B cell (primary cell): ENCODE data around the gene PRR14L. TPM values are rescaled to one million over a fixed set of nuclear protein-coding genes. Genes with fewer than 3 reads are reported as not detected.
"Not testable (repeated sequence)": the region's sequence is repeated elsewhere in the genome, so short reads cannot be mapped to it uniquely, and the experiment has no call there.

Source experiments
- ATAC-seq: fragments of 200-7000 bp; cut with Tn5 transposase; one replicate; pipeline ENCODE4 v1.10.0; 2021; ENCODE audit warnings: low read depth, mild to moderate bottlenecking, moderate number of reproducible peaks, moderate library complexity
- CTCF ChIA-PET: fragments of 350-600 bp; sonication (Branson Sonifier 250); formaldehyde crosslinking; loops from one replicate; lab custom pipeline; 2021; ENCODE audit warnings: antibody characterized with exemption, inconsistent platforms; lab: Charles Lee
- POLR2A ChIA-PET: fragments of 350-600 bp; sonication (Branson Sonifier 250); formaldehyde crosslinking; loops from one replicate; lab custom pipeline; 2021; ENCODE audit warnings: antibody characterized with exemption; lab: Charles Lee
- DNase-seq: peaks from one replicate; pipeline ENCODE4 v3.0.0; 2013
- H2AFZ ChIP-seq: 2 replicates; pipeline ENCODE4 v1.6.1; 2012; ENCODE audit warnings: mild to moderate bottlenecking, low read depth, low read length; ENCODE audit not compliant: insufficient read depth, poor library complexity, severe bottlenecking
- H3K27ac ChIP-seq, 2 donors: 1 replicate in 1 of 2; 2 replicates in 1 of 2; pipeline ENCODE4 v1.5.1; 2012 to 2013; ENCODE audit warnings: low read length in 2 of 2, mild to moderate bottlenecking in 2 of 2, moderate library complexity in 1 of 2
- H3K27me3 ChIP-seq, 4 experiments: fragments of 200-600 bp in 1 of 4; sonication (generic) in 1 of 4; replicated peaks in 1 of 4; 1 replicate in 2 of 4; 2 replicates in 2 of 4; pipeline versions ENCODE4 v1.6.1 to v1.7.0; 2013 to 2016; ENCODE audit warnings: low read length in 3 of 4, mild to moderate bottlenecking in 2 of 4, mixed read lengths in 1 of 4, moderate library complexity in 1 of 4; ENCODE audit not compliant: insufficient read depth in 4 of 4, control insufficient read depth in 3 of 4; ENCODE audit errors: control extremely low read depth in 1 of 4
- H3K36me3 ChIP-seq, 2 experiments: replicated peaks in 1 of 2; 1 replicate in 1 of 2; 2 replicates in 1 of 2; pipeline versions ENCODE4 v1.6.1 to v1.7.1; 2013; ENCODE audit warnings: low read length in 1 of 2; ENCODE audit not compliant: insufficient read depth in 2 of 2, control insufficient read depth in 1 of 2; ENCODE audit errors: control extremely low read depth in 1 of 2, extremely low read depth in 1 of 2
- H3K4me1 ChIP-seq, 2 donors: fragments of 200-600 bp in 1 of 2; sonication (generic) in 1 of 2; 1 replicate in 1 of 2; 2 replicates in 1 of 2; pipeline versions ENCODE4 v1.5.1 to v1.6.1; 2013 to 2017; ENCODE audit warnings: low read length in 2 of 2; ENCODE audit not compliant: control insufficient read depth in 2 of 2, insufficient read depth in 2 of 2
- H3K4me2 ChIP-seq: replicated peaks from 2 replicates; pipeline ENCODE3; 2012; ENCODE audit warnings: mild to moderate bottlenecking, low read depth, low read length; ENCODE audit not compliant: poor library complexity, severe bottlenecking
- H3K4me3 ChIP-seq, 5 experiments: fragments of 200-600 bp in 1 of 5; sonication (generic) in 1 of 5; 1 replicate in 3 of 5; 2 replicates in 2 of 5; pipeline versions ENCODE4 v1.5.1 to v1.7.0; 2011 to 2016; ENCODE audit warnings: low read length in 4 of 5, mild to moderate bottlenecking in 4 of 5, low read depth in 2 of 5, control low read depth in 1 of 5, moderate library complexity in 1 of 5; ENCODE audit not compliant: insufficient read depth in 1 of 5; ENCODE audit errors: control extremely low read depth in 1 of 5, extremely low read depth in 1 of 5
- H3K79me2 ChIP-seq: fragments of 200-600 bp; sonication (generic); one replicate; pipeline ENCODE4 v1.6.0; 2016; ENCODE audit warnings: low read length; ENCODE audit not compliant: control insufficient read depth, insufficient read depth
- H3K9ac ChIP-seq: fragments of 200-600 bp; sonication (generic); 2 replicates; pipeline ENCODE4 v1.6.1; 2017; ENCODE audit warnings: mild to moderate bottlenecking, low read length, moderate library complexity
- H3K9me3 ChIP-seq, 3 donors: one replicate each; pipeline versions ENCODE4 v1.6.1 to v1.7.1; 2013; ENCODE audit warnings: low read length in 2 of 3; ENCODE audit not compliant: control insufficient read depth in 2 of 3, insufficient read depth in 1 of 3; ENCODE audit errors: control extremely low read depth in 1 of 3
- H4K20me1 ChIP-seq: 2 replicates; pipeline ENCODE4 v1.6.0; 2012; ENCODE audit warnings: mild to moderate bottlenecking, low read length; ENCODE audit not compliant: insufficient read depth, control insufficient read depth, poor library complexity, severe bottlenecking
- H3K27ac Mint-ChIP-seq: one replicate; pipeline ENCODE4 v1.8.0; 2021; ENCODE audit warnings: mixed read lengths
- H3K27me3 Mint-ChIP-seq: one replicate; pipeline ENCODE4 v1.8.0; 2021; ENCODE audit warnings: mixed read lengths
- H3K4me1 Mint-ChIP-seq: one replicate; pipeline ENCODE4 v1.8.0; 2021; ENCODE audit warnings: mixed read lengths
- H3K4me3 Mint-ChIP-seq: one replicate; pipeline ENCODE4 v1.8.0; 2021; ENCODE audit warnings: mixed read lengths
- H3K9me3 Mint-ChIP-seq: one replicate; pipeline ENCODE4 v1.8.0; 2022; ENCODE audit warnings: mixed read lengths; ENCODE audit not compliant: insufficient read depth
- CTCF ChIP-seq: fragments of 200-600 bp; IDR thresholded peaks from one replicate; pipeline ENCODE4 v1.8.0; 2022; ENCODE audit warnings: antibody characterized with exemption, mild to moderate bottlenecking
- EZH2 ChIP-seq: IDR thresholded peaks from 2 replicates; pipeline ENCODE4 v1.6.1; 2012; ENCODE audit warnings: borderline replicate concordance, low read depth, mild to moderate bottlenecking, moderate library complexity, low read length; ENCODE audit not compliant: insufficient read depth, poor library complexity, severe bottlenecking
- WGBS: methylation state at CpG from one replicate; pipeline ENCODE4 v1.1.5; 2013; ENCODE audit warnings: missing lambda C conversion rate; ENCODE audit not compliant: insufficient coverage; 5-methylcytosine and 5-hydroxymethylcytosine counted together
- intact Hi-C: fragments of 100-400 bp; cut with micrococcal nuclease; formaldehyde crosslinking; loops from one replicate; pipeline ENCODE4 v1.10.0; 2022
- polyA minus RNA-seq: library from RNA; depleted of rRNA, polyadenylated mRNA; stranded (reverse); fragments of >200 nt; gene quantifications from 2 replicates; pipeline ENCODE4 v1.2.3, GENCODE V29; 2012
- polyA plus RNA-seq: library from polyadenylated mRNA; depleted of rRNA; stranded (reverse); fragments of >200 nt; gene quantifications from 2 replicates; pipeline ENCODE4 v1.2.3, GENCODE V29; 2012
- total RNA-seq, 2 donors: library from RNA; stranded (reverse); fragments of 120-200 nt in 1 of 2; gene quantifications; 1 replicate in 1 of 2; 2 replicates in 1 of 2; pipeline versions ENCODE4 v1.2.3 to v1.2.4, GENCODE V29; 2013 to 2022

Gene PRR14L
- total RNA-seq (69.6 and 78.5 TPM in 2 replicates), polyA plus RNA-seq (8.5 and 10.8 TPM in 2 replicates), polyA minus RNA-seq (29.2 and 40.5 TPM in 2 replicates)
- total RNA-seq (2013), result 22.5 TPM

- intact Hi-C loops, result loop anchor here (1.0 to 5.0 kb wide), 9 partner anchors 43 to 1157 kb away; partner anchors contain the start of genes DRG1, PES1, PIK3IP1 and PISD
- ChIA-PET CTCF (interaction anchor here (0.5 to 1.4 kb wide), 2 partner anchors 9 to 95 kb away, joined by 3 read pairs; no protein-coding TSS in a partner anchor), POLR2A (interaction anchor here (1.6 to 1.7 kb wide), 2 partner anchors 73 to 88 kb away, joined by 5 to 8 read pairs; partner anchors contain the start of gene PISD)
- Histone ChIP-seq H3K36me3 (no peaks in the 10 kb centered on the region), H3K79me2 (peaks cover 60% of the 10 kb centered on the region), H3K4me1 (peaks cover 41 to 43% of the 10 kb centered on the region in 2 donors), H3K27me3 (no peaks in the 10 kb centered on the region), H3K4me2 (peak within 1 kb of the TSS; percentile 86), H3K9me3 (no peaks in the 10 kb centered on the region), H3K27ac (peak within 1 kb of the TSS; percentile 72 to 93), H4K20me1 (peaks cover 14% of the 10 kb centered on the region), H2AFZ (peak within 1 kb of the TSS; percentile 91), H3K4me3 (peak within 1 kb of the TSS; percentile 81 to 95 (median 83)), H3K9ac (peak within 1 kb of the TSS; percentile 94)
- peak; percentile 17 for TF ChIP-seq CTCF
- no peak for TF ChIP-seq EZH2
- Mint-ChIP-seq H3K4me3 (peak within 1 kb of the TSS; percentile 95), H3K27me3 (no peaks in the 10 kb centered on the region), H3K4me1 (peaks cover 52% of the 10 kb centered on the region), H3K9me3 (no peaks in the 10 kb centered on the region), H3K27ac (peak within 1 kb of the TSS; percentile 99)
- DNase-seq (peak; percentile 99), ATAC-seq (peak; percentile 74)
- WGBS, result under 1% methylated on average over 61 of the region's 62 CpGs
Measured at GRCh38 chr22:31749636-31750364, at the start of gene PRR14L. Gene PRR14L (minus strand): TSS chr22:31750132. CDS start chr22:31738860, 11,272 bp downstream.

- H3K9ac ChIP-seq, H3K27me3 Mint-ChIP-seq, CTCF ChIA-PET, H3K79me2 ChIP-seq, H3K4me2 ChIP-seq, H3K27ac Mint-ChIP-seq, H3K4me3 ChIP-seq, H3K4me1 Mint-ChIP-seq, H2AFZ ChIP-seq, H3K4me1 ChIP-seq, H3K9me3 ChIP-seq, H3K27ac ChIP-seq, DNase-seq, intact Hi-C loops, ATAC-seq, H3K9me3 Mint-ChIP-seq, H4K20me1 ChIP-seq, H3K27me3 ChIP-seq, H3K4me3 Mint-ChIP-seq: not testable (repeated sequence)
- POLR2A ChIA-PET, result interaction anchor here (0.7 kb wide), 2 partner anchors 145 to 293 kb away, joined by 3 to 10 read pairs; partner anchors contain the start of gene YWHAH
- 100% methylated on average over 3 of the region's 8 CpGs for WGBS
- H3K36me3 ChIP-seq, result peaks cover 11 to 55% of the 10 kb centered on the region in 2 experiments
Measured at GRCh38 chr22:31799358-31799757, 49.4 kb upstream of the PRR14L start.
